ENCODE data around the gene HSPA8. TPM values are rescaled to one million over a fixed set of nuclear protein-coding genes. Genes with fewer than 3 reads are reported as not detected.

The HSPA8 gene
- total and polyA plus RNA-seq, 2 of the 13 experiments (the other 11 are each of a cell fraction or from before 2014, with no cell fraction given), result 936 to 2,151 TPM

GRCh38 chr11:123061403-123062157 lies at the start of gene HSPA8 (continued):
- TF ChIP-seq NFAT5 (CRISPR knock-in tag; IDR thresholded peaks at IDR 0.05) (peak; percentile 67; the same call in 1 of the 2 replicates), TP53 (CRISPR knock-in tag; conservative IDR thresholded peaks at IDR 0.05) (0 out of 2 replicates have a peak, but pooled peaks have one; percentile 76), U2AF2 (IDR thresholded peaks at IDR 0.05; ENCODE audit: low read depth, low read length) (no peak), NFKB2 (CRISPR knock-in tag; IDR thresholded peaks at IDR 0.05; ENCODE audit: borderline replicate concordance) (peak; percentile 42; the same call in 1 of the 2 replicates), PHF5A (CRISPR knock-in tag; IDR thresholded peaks at IDR 0.05; ENCODE audit: low read depth, unreplicated experiment) (no peak), TGIF2 (CRISPR knock-in tag; IDR thresholded peaks at IDR 0.05) (peak; percentile 7; the same call in 1 of the 2 replicates), ZNF780A (CRISPR knock-in tag; IDR thresholded peaks at IDR 0.05) (peak; percentile 34; the same call in 1 of the 2 replicates), ZNF335 (CRISPR knock-in tag; IDR thresholded peaks at IDR 0.05) (0 out of 2 replicates have a peak, but pooled peaks have one; percentile 47), MXI1 (IDR thresholded peaks at IDR 0.05; ENCODE audit: borderline replicate concordance, low read depth, low read length) (peak; percentile 84; the same call in 2 of the 3 replicates), TERF1 (CRISPR knock-in tag; IDR thresholded peaks at IDR 0.05) (no peak), AGO2 (optimal IDR thresholded peaks at IDR 0.05; ENCODE audit: low read depth, low read length) (peak; percentile 98), ZNF788 (CRISPR knock-in tag; IDR thresholded peaks at IDR 0.05; ENCODE audit: borderline replicate concordance) (0 out of 2 replicates have a peak, but pooled peaks have one; percentile 28), EP300 (IDR thresholded peaks at IDR 0.05; ENCODE audit: low read depth in 2 of 2, low read length in 2 of 2) (no peak), EP300 (CRISPR knock-in tag; IDR thresholded peaks at IDR 0.05; ENCODE audit: borderline replicate concordance) (no peak), RFX3 (CRISPR knock-in tag; IDR thresholded peaks at IDR 0.05) (0 out of 2 replicates have a peak, but pooled peaks have one; percentile 51), ZNF775 (CRISPR knock-in tag; IDR thresholded peaks at IDR 0.05; ENCODE audit: borderline replicate concordance) (no peak), HINFP (CRISPR knock-in tag; IDR thresholded peaks at IDR 0.05; ENCODE audit: low read depth) (0 out of 2 replicates have a peak, but pooled peaks have one; percentile 16), ZNF24 (IDR thresholded peaks at IDR 0.05) (no peak), NKX3-1 (CRISPR knock-in tag; IDR thresholded peaks at IDR 0.05) (peak; percentile 67), DMAP1 (CRISPR knock-in tag; IDR thresholded peaks at IDR 0.05) (peak; percentile 47), MIXL1 (CRISPR knock-in tag; IDR thresholded peaks at IDR 0.05) (no peak), MED13 (CRISPR knock-in tag; IDR thresholded peaks at IDR 0.05) (peak; percentile 55; the same call in 1 of the 2 replicates), PHF8 (CRISPR knock-in tag; IDR thresholded peaks at IDR 0.05) (peak; percentile 78)
